NCI-H526 treated with DMSO at 0.1 percent for 48 hours (cell line): Measurements from ENCODE around the gene ARHGAP20.
"Not testable (repeated sequence)": the region's sequence is repeated elsewhere in the genome, so short reads cannot be mapped to it uniquely, and the experiment has no call there.

Experiments used
- DNase-seq: peaks from one replicate; lab custom pipeline; 2025; lab: John Stamatoyannopoulos, UW

The ARHGAP20 gene

GRCh38 chr11:110720431-110721275, 8.4 kb upstream of the ARHGAP20 start:
- DNase-seq: no peak

GRCh38 chr11:110716361-110716760, 4.1 kb upstream of the ARHGAP20 start:
- no peak for DNase-seq

- DNase-seq: no peak
These were observed 3.3 kb upstream of the ARHGAP20 start for GRCh38 chr11:110715541-110715940.

- DNase-seq: no peak
These were observed 1.2 kb upstream of the ARHGAP20 start for GRCh38 chr11:110713449-110713776.

GRCh38 chr11:110712659-110713448, 617 bp upstream of the ARHGAP20 start:
- DNase-seq: peak; percentile 98

- DNase-seq: no peak
These were observed 825 bp downstream of the ARHGAP20 start for GRCh38 chr11:110711448-110711775.

- DNase-seq: peak; percentile 94
These were observed 1.4 kb downstream of the ARHGAP20 start for GRCh38 chr11:110710628-110711381.

GRCh38 chr11:110704210-110704864, 7.9 kb downstream of the ARHGAP20 start:
- no peak for DNase-seq

- DNase-seq: no peak
These were observed 20.3 kb downstream of the ARHGAP20 start for GRCh38 chr11:110691926-110692325.

GRCh38 chr11:110689306-110689705, 22.9 kb downstream of the ARHGAP20 start:
- no peak for DNase-seq

GRCh38 chr11:110679323-110679975, 32.8 kb downstream of the ARHGAP20 start:
- no peak for DNase-seq

GRCh38 chr11:110675548-110675947, 36.7 kb downstream of the ARHGAP20 start:
- no peak for DNase-seq

GRCh38 chr11:110665689-110666465, 46.4 kb downstream of the ARHGAP20 start:
- no peak for DNase-seq

GRCh38 chr11:110655967-110656366, 56.3 kb downstream of the ARHGAP20 start:
- no peak for DNase-seq

GRCh38 chr11:110654456-110654855, 57.8 kb downstream of the ARHGAP20 start:
- no peak for DNase-seq

- peak; percentile 64 for DNase-seq
These were observed 67.0 kb downstream of the ARHGAP20 start for GRCh38 chr11:110645253-110645652.

GRCh38 chr11:110634370-110634769, 77.9 kb downstream of the ARHGAP20 start:
- no peak for DNase-seq

GRCh38 chr11:110631551-110631950, 80.7 kb downstream of the ARHGAP20 start:
- DNase-seq: no peak

- DNase-seq: no peak
These were observed 82.6 kb downstream of the ARHGAP20 start for GRCh38 chr11:110629594-110629993.

GRCh38 chr11:110621826-110622225, 90.4 kb downstream of the ARHGAP20 start:
- DNase-seq: no peak

- not testable (repeated sequence) for DNase-seq
These were observed 92.9 kb downstream of the ARHGAP20 start for GRCh38 chr11:110619366-110619765.
